HG02759 (cell line): ENCODE results near the gene ARL16.

Experiments used
- ATAC-seq: cut with Tn5 transposase; IDR thresholded peaks from one replicate; pipeline ENCODE4 v1.9.1; 2021; ENCODE audit warnings: mild to moderate bottlenecking, moderate library complexity; ENCODE audit not compliant: unreplicated experiment

The ARL16 gene, protein sequence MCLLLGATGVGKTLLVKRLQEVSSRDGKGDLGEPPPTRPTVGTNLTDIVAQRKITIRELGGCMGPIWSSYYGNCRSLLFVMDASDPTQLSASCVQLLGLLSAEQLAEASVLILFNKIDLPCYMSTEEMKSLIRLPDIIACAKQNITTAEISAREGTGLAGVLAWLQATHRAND

GRCh38 chr17:81683584-81684441, at the start of gene ARL16, which contains the start of gene HGS:
ARL16 (minus strand) TSS chr17:81683797; CDS start chr17:81683753, 44 bp downstream.
HGS (plus strand) TSS chr17:81684011; CDS start chr17:81684067, 56 bp downstream.
- peak; percentile 88 for ATAC-seq

DNA sequence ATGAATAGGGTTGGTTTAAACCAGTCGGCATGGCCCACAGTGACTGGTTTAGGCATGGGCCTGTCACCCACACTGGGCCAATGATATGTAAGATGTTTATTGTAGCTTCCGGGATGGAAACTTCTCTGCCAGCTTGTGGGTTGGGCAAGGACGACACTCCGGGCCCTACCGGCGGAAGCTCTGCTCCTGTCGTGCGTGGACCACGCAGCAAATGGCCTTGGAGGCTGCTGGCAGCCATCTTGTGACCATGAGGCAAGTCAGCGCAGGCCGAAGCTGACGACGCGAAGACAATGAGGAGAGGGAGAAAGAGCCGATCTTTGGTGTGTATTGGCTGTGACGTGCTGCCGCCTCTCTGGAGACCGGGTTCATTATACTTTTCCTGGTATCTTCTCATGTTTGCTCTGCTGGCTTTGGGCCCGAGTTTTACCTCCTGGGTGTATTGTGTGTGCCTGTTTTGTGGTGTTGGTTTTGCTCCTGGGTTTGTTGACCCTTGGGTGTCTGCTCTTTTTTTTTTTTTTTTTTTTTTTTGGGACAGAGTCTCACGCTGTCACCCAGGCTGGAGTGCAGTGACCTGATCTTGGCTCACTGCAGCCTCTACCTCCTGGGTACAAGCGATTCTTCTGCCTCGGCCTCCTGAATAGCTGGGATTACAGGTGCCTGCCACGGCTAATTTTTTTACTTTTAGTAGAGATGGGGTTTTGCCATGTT, 43.9 kb upstream of the ARL16 start:
- ATAC-seq: no peak

DNA sequence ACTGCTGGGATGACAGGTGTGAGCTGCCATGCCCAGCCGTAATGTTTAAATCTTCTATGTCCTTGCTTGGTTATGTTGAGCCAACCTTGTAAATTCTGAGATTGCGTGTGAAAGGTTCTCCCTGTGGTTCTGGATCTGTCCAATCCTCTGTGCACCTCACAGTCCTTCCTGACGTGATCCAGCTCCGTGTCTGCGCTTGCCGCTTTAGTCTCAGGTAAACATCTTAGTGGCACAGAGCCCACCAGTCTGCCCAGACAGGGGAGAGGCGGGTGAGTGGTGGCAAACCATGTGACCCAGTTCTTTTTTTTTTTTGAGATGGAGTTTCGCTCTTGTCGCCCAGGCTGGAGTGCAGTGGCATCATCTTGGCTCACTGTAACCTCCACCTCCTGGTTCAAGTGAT, 42.4 kb upstream of the ARL16 start:
- ATAC-seq: no peak

DNA sequence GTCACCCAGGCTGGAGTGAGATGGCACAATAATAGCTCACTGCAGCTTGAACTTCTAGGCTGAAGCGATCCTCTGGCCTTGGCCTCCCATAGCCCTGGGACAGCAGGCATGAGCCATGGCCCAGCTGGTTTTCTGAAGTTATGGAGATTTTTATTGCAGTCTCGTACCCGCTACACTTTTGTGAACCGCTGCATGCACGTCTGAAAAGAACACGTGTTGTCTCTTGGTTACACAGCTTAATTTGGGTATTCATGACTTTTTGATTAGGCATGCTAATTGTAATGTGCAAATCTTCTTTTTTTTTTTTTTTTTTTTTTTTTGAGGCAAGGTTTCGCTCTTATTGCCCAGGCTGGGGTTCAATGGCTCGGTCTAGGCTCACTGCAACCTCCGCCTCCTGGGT, 41.8 kb upstream of the ARL16 start:
- ATAC-seq: no peak

DNA sequence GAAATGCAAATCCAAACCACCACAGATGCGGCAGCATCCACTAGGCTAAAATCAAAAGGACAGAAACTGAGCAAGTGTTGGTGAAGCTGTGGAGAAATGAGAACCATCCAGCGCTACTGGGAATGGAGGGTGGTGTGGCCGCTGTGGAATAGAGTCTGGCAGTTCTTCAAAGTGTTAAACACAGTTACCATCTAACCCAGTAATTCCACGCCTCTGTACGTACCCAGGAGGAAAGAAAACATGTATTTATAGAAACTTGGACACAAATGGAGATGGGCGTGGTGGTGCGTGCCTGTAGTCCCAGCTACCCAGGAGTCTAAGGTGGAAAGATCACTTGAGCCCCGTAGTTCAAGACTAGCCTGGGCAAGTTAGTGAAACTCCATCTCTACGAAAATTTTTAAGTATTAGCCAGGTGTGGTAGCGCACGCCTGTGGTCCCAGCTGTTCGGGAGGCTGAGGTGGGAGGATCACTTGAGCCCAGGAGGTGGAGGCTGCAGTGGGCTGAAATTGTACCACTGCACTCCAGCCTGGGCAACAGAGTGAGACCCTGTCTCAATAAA, 40.1 kb upstream of the ARL16 start:
- ATAC-seq: no peak

DNA sequence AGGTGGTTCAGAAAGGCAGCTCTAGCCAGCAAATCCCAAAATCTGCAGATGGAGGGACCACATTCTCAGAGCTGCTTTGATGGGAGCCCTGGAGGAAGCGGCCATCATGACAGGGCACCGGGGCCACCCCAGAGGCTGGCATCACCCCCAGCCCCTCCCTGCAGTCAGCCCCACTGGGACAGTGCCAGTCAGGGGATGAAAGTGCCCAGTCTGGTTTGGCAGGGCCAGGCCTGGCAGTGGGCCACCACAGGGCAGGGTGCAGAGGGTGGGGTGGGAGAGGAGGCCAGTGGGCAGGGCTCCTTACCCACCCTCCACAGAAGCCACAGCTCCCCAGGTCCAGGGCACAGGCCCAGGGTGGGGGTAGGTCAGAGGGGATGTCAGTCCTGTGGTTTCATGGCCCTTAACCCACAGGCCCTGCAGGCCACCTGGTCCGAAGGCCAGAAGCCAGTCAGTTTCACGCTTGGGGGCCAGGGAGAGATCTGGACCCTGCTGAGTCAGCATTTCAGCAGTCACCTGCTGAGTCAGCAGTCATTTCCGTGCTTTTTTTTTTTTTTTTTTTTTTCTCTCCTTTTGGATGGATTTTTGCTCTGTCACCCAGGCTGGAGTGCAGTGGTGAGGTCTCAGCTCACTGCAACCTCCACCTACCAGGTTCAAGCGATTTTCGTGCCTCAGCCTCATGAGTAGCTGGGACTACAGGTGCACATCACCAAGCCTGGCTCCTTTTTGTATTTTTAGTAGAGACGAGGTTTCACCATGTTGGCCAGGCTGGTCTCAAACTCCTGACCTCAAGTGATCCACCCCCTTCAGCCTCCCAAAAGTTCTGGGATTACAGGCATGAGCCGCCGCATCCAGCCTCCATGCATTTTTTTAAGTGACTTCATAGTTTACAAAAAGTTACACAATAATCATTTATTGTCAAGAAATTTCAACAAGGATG, 38.9 kb upstream of the ARL16 start:
- ATAC-seq: no peak

DNA sequence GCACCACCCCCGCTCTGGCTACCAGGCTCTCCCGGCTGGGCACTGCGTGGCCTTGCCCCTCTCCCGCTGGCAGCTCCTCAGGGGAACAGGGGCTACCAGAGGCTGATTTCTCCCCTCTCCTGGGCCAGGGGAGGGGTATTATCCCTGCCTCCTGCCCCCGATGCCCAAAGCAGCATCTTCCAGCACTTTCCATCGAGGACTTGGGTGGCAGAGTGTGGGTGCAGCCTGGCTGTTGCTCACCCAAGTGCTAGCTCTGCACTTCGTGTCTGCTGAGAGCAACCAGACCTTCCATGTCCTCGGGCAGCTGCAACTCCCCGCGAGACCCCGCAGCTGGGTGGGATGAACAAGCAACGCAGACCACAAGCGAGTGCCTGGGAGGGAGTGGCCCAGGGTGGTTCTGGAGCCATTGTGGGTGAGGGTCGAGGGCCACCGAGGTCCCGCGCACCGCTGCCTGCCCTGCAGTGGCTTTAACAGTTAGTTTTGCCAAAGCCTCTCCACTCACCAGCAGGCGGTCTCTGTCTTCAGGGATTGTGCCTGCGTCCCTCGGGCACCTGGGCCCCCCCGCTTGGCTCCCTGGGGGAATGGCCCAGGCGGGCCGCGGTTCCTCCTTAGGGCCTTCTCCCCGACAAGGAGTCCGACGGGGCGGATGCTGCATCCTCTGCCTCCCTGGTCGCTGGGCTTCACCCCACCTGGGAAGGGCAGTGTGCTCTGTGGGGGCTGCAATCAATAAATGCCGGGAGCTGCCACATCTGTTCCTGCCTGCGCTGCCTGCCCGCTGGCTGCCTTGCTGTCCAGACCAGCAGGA, 36.9 kb upstream of the ARL16 start:
- no peak for ATAC-seq

DNA sequence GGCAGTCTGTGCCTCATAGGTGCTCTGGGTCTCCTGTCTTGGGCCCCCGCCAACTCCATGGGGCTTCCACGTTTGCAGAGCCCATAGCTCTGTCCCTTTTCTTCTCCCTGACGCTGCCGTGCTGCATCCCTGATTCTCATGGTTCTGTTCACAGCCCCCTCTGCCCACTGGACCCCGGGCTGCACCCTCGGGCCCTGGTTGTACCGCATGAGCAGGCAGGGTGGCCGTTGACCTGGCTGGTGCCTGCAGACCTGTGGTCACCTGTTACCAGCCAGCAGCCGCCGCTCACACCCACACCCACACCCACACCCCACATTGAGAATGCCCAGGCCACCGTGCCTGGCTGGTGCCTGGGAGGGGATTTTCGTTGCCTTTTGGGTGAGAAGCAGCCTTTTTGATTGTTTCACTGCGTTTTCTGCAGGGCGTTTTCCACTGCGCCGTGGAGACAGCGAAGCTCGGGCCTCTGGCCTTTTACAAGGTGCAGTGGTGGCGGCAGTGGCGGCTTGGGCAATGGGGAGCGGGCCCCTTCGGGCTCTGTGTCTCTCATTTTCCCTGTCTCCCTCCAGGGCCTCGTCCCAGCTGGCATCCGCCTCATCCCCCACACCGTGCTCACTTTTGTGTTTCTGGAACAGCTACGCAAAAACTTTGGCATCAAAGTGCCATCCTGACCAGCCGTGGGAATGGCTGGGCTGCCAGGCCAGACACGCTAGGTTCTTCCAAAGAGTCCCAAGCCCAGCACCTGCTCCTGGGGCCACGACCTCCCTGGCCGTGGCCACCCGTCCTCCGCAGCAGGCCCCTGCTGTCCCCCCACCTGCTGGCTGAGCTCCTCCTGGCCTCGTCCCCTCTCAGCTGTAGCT, 36.0 kb upstream of the ARL16 start:
- no peak for ATAC-seq

DNA sequence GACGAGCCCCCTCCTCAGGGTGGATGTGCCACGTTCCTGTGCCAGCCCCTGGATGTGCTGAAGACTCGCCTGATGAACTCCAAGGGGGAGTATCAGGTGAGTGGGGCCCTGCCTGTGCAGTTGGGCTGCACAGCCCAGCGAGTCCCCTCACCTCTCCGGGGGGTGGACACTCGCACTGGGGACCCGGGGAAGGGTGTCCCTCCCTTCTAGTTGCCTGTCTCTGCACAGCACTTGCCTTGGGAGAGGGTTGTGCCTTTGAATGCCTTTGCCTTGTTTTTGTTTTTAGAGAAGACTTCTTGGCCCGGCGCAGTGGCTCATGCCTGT, 34.1 kb upstream of the ARL16 start:
- no peak for ATAC-seq

GRCh38 chr17:81717049-81717765, 33.6 kb upstream of the ARL16 start:
- no peak for ATAC-seq

GRCh38 chr17:81716674-81716996, 33.0 kb upstream of the ARL16 start:
- no peak for ATAC-seq

- ATAC-seq: no peak
These were observed 32.5 kb upstream of the ARL16 start for GRCh38 chr17:81715872-81716673.

DNA sequence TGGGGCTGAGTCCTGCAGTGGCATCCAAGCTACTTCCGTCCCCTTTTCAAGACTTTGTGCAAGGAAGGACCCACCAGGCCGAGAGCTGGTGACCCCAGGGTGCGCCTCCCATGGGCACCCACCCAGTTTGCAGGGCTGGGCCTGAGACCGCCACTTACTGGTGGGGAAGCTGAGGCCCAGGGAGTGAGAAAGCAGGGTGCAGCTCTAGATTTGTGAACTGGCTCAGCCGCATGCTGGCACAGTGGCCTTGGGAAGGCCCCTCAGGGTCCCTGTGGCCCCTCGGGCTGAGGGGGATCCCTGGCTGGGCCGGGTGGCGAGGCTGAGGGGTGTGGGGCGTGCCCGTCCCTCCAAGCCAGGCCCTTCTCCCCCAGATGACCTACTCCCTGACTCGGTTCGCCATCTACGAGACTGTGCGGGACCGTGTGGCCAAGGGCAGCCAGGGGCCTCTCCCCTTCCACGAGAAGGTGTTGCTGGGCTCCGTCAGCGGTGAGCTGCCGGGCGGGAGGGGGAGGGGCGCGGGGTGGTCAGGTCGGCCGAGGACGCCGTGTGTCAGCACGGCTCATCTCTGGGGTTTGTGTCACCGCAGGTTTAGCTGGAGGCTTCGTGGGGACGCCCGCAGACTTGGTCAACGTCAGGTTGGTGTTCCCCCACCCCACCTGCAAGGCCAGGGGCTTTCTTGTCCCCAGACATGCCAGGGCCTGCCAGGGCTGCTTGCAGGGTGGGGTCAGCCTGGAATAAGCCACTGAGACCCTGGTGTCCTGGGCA, 31.7 kb upstream of the ARL16 start:
- ATAC-seq: no peak

DNA sequence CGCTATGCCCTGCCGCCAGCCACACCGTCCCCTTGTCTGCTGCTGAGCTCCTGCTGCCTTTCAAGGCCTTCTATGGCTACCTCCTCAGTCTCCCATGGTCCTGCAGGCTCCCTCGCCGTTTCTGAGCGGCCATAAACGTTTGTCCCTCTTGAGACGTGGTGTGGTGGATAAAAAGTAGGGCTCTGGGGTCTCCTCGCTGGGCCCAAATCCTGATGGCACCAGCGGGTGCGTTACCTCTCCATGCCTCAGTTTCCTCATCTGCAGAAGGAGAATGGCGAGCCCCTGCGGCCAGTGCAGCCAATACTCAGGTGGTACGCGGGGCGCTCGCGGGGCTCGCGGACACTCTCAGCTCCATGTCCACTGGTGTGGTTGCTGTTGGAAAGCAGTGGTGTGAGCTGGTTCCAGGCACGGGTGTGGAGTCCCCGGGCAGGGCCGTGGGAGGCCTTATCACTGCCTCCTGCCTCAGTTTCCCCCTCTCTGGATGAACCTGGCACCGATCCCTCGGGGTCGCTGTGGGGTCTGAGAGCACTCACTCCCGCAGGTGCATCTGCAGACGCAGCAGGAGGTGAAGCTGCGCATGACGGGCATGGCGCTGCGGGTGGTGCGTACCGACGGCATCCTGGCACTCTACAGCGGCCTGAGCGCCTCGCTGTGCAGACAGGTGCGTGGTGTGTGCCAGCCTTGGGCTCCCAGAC, 31.0 kb upstream of the ARL16 start:
- ATAC-seq: no peak

- ATAC-seq: no peak
These were observed 30.2 kb upstream of the ARL16 start for GRCh38 chr17:81713556-81714411.
